A673 (cell line): ENCODE results near the gene HSD11B2.

ENCODE experiments used
- CTCF ChIP-seq: fragments of 300-800, 200-600 bp; sonication (generic); conservative IDR thresholded peaks from 2 replicates; pipeline ENCODE4 v1.5.1; 2017; ENCODE audit warnings: low read depth, mild to moderate bottlenecking, antibody characterized with exemption, low read length, moderate library complexity, mixed read lengths
- EZH2 ChIP-seq: fragments of 200-600 bp; sonication (generic); IDR thresholded peaks from 2 replicates; pipeline ENCODE4 v1.6.1; 2017; ENCODE audit warnings: borderline replicate concordance, low read depth, mild to moderate bottlenecking, mixed read lengths, antibody characterized with exemption, low read length; ENCODE audit not compliant: poor library complexity, severe bottlenecking

DNA sequence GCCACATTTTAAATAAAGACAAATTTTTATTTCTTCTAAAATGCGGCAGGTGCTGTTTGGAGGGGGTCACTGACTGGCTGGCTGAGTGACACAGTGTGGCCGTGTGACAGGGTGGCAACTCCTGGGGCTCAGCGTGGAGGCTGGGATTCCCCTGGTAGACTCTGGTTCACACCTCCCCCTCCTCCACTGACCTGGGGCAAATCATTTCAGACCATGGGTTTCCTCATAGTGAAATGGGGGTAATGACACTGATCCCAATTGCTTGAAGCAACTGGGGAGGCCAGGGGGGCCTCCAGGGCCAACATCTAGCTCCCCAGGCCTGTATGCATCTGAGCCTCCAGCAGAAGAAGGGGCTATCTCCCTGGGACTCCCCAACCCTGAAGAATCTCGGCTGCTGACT is 6.6 kb downstream of the HSD11B2 start:
- TF ChIP-seq CTCF (no peak), EZH2 (no peak)
